ENCODE data around the gene ARHGAP18.

Gene ARHGAP18

DNA sequence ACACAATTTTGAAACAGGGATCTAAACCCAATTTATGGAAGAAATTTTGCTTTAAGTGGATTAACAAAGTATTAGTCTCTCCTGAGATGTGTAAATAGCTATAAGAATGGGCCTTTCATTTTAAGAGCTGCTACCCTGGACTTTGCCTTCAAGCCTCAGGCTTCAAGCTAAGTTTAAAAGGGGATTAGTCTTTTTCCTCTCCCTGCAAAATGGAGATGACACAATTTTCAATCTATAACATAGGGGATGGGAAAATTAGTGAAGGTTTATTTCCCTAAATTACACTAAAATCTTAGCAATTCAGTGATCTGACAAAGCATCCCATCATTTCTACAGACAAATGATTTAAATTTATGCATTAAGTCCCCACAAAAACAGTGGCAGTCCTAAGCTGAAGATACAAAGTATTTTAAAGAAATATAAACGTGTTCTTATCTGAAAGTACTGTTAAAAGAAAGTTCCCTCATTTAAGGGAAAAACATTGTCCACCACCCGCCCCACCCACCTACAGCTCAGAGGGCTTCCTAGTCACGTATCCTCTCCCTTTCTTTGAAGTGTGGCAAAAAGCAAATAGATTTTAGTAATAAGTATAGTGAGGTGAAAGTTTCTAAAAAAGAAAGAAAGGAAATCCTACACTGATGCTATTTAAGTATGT lies 14.5 kb downstream of the ARHGAP18 start:
- no peak for DNase-seq
- intact Hi-C loops (cut with DNase I), result no loop called here

DNA sequence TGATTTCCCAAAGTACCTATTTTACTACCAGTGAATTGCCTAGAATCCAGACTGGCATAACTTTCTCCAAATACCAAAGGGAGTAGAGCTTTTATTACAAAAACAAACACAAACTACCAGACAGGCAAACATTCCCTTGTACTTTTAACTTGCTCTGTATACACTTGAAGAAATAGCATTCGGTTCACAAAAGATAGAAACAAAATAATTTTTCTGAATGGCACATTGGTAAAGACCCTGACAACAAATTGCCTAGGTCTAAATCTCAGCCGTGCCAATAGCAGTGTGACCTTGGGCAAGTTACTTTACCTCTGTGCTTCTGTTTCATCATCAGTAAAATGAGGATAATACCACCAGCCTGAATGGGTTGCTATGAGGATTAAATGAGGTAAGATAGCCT lies 15.9 kb downstream of the ARHGAP18 start:
- intact Hi-C loops (cut with DNase I), result no loop called here

DNA sequence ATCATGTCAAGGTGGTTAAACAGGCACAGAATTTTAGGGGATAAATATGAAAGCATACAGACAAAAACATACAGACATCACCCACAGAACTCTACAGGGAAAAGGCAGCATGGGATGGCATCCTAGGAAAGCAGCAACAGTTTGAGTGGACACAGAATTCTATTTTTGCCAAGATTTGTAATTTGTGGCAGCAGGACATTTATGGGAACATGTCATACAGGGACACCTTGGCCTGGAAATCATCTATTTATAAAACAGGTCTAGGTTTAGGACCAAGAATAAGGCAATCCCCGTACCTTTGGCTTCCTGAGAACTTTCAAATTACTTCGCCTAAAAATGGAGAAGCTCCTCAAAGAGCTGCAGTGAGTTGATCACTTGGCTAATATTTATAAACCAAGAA lies 17.5 kb downstream of the ARHGAP18 start:
- no peak for DNase-seq
- intact Hi-C loops (cut with DNase I), result no loop called here

More for the DNA sequence above, 15.9 kb downstream of the ARHGAP18 start:
- no peak for DNase-seq

DNA sequence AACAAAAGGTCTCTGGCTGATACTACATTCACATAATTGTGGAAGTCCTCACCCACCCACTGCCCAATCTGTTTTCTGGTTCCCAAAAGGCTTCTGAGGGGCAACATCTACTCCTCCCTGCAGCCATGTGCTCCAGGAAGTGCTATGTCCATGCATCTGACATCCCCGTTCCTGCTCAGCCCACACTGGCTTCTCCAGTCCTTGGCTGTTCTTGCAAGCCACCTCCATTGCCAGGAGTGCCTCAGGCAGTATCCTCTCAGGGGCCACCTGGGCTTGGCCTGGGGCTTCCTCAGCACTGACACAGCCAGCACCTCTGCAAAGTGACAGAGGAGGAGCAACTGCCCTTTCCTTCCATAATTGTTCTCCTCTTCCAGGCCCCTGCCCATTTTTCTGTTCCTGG lies 18.3 kb downstream of the ARHGAP18 start:
- intact Hi-C loops (cut with DNase I), result no loop called here
- no peak for DNase-seq

DNA sequence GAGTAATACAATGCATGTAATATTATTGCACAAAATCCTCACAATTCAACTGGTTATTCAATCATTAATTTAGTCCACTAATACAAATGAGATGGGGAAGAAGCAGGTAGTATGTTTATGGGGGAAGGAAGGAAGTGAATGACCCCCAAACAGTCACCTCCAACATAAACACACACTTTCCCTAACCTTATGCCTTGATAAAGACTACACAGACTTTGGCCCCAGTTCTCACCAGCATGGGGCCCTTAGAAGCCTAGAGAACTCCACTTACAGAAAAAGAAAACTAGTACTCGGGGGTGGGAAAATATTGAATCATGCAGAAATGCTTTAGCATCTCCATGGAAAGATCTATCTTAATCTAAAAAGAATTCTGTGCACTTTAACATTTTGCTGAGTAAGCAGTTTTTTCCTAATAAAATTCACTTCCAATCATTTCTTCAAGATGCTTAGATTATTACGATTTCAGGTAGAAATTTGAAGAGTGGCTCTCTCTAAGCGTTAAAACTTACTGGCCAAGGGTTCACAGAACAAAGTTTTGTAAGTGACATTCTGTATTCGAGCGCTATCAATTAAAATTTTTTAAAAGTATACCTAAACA lies 18.8 kb downstream of the ARHGAP18 start:
- intact Hi-C loops (cut with DNase I), result no loop called here
- DNase-seq, result no peak

DNA sequence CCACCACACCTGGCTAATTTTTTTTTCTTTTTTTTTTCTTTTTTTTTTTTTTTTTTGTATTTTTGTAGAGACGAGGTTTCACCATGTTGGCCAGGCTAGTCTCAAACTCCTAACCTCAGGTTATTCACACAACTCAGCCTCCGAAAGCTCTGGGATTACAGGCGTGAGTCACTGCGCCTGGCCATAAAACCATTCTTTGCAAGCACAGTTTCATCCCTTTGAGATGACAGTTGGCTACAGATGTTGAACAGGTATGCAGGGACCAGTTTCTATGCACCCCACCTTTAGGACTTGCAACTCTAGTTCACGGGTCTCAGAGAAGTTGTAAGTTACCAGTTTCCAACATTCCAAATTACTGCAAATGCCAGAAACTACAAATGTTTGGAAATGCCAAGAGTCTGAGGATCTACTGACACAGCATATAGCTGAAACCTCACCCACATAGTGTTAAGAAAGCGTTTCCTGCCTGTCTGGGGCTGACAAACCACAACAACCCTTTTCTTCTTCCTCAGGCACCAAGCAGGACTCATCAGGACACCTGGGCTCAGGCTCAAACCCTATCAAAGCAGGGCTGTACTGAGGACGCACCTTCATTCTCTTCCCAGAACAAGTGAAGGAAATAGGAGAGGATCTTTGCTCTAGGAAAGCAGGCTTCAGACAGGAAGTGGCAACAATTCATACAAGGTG lies 22.9 kb downstream of the ARHGAP18 start:
- intact Hi-C loops (cut with DNase I), result no loop called here
- no peak for DNase-seq

DNA sequence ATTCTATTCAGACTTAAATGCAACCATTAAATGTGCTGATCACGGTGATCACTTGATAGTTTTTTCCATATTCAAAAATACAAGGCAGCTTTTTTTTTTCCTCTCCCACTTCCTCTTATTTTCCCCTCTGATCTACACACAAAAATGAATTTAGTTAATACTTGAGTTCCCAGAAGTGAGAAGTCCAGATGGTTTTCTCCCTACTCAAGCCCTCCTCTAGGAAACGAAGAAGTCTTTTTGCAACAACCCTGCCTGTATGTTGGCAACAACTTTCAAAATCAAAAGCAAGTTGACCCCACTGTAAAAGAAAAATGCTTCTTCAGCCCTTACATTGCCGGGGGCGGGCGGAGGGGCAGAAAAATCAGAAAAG lies 24.3 kb downstream of the ARHGAP18 start:
- no peak for DNase-seq
- intact Hi-C loops (cut with DNase I), result no loop called here

DNA sequence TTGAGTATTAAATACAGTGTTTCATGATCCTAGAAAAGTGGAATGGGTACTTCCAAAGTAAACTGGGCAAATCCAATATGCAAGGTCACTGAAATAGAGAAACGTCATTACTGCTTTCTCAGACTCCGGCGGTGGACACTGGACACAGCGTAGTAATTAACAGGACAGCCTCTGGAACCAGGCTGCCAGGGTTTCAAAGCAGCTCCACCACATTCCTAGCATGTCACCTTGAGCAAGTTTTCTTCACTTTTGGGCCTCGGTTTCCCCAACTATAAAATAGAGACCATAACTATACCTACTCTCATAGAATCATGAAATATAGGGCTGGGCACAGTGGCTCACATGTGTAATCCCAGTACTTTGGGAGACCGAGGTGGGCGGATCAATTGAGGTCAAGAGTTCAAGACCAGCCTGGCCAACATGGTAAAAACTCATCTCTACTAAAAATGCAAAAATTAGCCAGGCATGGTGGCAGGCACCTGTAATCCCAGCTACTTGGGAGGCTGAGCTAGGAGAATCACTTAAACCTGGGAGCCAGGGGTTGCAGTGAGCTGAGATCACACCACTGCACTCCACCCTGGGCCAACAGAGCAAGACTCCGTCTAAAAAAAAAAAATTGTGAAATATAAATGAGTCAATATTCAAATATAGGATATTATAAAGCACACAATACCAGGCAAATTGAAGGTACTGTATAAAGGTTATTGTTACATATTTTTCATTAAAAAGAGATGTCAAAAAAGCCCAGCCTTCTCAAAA lies 24.9 kb downstream of the ARHGAP18 start:
- DNase-seq, result no peak
- intact Hi-C loops (cut with DNase I), result no loop called here

DNA sequence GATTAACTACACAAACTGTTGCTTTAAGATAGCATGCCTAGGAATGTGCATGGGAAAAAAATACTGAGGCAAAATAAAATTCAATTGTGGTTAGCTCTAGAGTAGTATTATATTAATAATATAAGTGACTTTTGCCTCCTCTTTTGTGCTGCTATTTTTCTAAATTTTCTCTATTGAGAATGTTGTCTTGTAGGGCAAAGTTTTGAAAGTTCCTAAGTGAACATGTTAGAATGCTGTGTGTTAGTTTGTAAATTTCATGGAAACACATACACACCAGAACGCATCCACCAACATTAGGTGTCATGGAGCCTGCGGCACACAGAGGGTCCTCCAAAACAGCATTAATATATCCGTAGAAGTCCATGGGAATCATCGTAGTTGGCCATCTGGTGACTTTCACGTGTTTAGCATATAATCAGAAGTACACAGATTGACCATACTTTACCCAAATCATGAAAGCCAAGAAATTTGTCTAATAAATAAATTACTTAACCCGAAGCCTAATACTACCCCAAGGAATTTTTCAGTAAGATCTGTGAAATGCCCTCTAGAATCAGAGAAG lies 25.6 kb downstream of the ARHGAP18 start:
- DNase-seq, result no peak
- intact Hi-C loops (cut with DNase I), result no loop called here

DNA sequence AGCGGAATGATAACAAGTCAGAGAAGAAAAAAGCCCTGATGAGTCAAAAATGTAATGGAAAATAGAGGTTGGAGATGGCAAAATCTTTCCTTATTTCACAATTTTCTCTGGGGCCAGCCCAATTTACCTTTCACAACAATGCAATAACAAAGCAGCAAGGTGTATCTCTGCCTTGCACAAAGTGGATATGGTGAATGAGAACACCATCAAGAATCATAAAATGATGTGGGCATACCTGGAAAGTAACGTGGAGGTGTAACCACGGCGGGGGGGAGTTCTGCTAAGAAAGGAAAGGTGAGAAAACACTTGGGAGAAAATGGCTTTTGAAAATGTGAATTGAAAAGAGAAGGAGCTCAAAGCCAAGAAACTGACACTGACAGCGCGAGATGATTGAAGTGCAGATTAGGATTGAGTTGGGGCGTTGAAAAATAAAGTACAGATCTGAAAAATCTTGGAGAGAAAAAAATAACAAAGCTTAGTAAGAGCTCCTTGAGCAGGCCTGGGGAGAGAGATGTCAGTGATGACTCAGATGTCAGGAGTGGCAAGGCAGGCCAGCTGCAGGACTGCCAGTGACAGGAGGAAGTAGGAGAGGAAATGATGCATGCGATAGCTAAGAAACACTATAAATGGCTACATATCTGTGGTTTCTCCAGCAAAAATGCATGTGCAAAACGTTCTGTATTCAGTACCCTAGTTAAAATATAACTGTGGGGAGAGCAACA lies 26.2 kb downstream of the ARHGAP18 start:
- DNase-seq, result peak in 3 of 10 donors; percentile 15 to 87 (median 17)
- intact Hi-C loops (cut with DNase I), result no loop called here

DNA sequence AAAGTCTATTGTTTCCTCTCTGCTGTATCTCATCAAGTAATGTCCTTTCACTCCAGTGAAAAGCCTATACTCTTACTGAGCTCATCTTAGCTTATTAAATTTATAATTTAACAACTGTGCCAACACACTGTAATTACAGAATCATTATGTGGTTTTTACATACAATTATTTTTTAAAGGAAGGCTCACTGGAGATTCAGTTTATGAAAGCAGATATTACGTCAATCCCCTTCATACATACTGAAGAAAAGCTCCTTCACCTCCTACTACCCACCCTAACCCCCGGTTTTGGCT lies 28.1 kb downstream of the ARHGAP18 start:
- DNase-seq, result no peak
- intact Hi-C loops (cut with DNase I), result no loop called here

DNA sequence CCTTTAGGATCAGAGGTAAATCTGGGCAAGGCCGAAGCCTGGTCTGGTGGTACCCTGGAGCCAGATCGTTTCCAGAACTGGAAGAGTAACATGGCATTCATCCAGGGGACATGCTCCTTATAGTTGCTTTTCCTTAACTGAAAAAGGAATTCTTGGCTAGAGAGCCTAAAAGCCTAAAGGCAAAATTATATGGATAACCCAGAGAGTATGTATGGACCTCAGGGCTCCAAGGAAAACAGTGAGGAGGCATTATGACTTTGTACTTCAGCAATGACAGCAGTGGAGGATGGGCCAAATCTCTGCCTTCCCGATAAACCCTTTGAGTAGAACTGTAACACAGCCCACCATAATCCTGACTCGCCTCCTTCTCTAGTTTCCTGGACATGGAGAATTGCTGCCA lies 29.3 kb downstream of the ARHGAP18 start:
- intact Hi-C loops (cut with DNase I), result no loop called here
- no peak for DNase-seq

DNA sequence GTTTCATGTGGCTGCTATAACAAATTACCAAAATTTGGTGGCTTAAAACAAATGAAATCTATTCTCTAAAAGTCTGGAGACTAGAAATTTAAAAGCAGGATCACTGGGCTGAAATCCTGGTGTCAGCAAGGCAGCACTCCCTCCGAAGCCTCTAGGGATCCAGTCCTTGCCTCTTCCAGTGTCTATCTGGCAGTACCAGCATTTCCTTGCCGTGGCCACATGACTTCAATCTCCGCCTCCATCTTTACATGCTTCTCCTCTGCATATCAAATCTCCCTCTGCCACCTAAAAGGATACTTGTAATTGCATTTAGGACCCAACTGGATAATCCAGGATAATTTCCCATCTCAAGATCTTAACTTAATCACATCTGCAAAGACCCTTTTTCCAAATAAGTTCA lies 30.2 kb downstream of the ARHGAP18 start:
- DNase-seq, result no peak
- intact Hi-C loops (cut with DNase I), result no loop called here

DNA sequence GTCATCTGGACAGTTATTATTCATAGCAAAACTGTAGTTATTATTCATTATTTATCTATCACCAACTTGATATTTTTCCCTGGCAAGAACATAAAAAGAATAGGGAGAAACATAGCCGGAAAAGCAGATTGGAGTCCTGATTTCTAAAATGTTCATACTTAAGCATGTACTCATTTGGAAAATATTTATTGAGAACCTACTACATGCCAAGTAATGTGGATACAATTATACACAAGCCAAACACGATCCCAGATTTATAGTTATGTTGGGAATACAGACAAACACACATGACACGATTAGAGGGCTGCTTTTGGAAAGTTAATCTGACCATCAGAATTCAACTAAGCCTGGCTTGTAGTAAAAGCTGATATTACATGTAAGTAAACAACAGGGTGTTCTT lies 30.7 kb downstream of the ARHGAP18 start:
- DNase-seq, result no peak
- intact Hi-C loops (cut with DNase I), result no loop called here

DNA sequence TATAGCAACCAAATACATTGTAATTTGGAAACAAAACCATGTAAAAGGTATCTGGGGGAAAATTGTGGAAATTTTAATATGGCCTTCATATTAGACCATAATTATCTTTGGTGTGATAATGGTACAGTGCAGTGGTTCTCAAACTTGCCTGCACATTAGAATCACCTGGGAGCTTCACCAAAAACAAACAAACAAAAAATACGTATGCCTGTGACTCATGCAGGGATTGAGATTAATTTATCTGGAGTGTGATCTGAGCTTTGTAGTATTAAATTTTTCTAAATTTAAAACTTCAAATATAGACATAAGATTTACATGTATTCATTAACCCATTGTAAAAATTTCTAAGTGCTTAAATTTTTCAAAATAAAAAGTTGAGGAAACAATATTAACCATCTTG lies 31.5 kb downstream of the ARHGAP18 start:
- no peak for DNase-seq
- intact Hi-C loops (cut with DNase I), result no loop called here

DNA sequence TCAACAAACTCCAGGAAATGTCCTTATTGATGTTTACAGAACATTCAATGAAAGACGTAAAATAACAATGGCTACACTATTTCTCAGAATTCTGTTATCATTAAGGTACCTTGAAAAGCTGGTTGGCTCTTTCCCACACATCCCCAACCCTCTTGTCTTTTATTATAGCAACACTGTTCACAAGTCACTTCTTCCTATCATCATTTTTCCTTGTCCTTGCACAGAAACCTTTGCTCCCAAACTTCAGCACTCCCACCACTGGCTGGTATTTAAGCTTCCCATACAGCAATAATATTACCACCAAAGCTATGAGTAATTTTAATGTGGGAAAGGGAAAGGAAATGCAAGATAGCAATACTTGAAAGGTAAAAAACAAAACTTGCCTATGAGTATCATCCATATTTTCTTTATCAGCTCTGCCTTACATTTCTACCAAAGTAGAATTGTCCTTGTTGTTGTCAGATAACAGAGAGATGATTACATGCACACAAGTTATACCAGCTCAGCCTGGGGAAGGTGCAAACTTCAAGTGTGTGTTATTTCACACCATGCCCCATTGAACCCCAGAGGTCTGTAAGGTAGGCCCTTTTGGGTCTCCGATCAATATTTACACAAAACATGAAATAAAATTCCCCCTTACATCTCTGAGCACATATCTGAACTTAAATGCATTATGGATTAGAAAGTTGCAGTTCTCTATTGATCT lies 32.2 kb downstream of the ARHGAP18 start:
- DNase-seq, result no peak
- intact Hi-C loops (cut with DNase I), result no loop called here

DNA sequence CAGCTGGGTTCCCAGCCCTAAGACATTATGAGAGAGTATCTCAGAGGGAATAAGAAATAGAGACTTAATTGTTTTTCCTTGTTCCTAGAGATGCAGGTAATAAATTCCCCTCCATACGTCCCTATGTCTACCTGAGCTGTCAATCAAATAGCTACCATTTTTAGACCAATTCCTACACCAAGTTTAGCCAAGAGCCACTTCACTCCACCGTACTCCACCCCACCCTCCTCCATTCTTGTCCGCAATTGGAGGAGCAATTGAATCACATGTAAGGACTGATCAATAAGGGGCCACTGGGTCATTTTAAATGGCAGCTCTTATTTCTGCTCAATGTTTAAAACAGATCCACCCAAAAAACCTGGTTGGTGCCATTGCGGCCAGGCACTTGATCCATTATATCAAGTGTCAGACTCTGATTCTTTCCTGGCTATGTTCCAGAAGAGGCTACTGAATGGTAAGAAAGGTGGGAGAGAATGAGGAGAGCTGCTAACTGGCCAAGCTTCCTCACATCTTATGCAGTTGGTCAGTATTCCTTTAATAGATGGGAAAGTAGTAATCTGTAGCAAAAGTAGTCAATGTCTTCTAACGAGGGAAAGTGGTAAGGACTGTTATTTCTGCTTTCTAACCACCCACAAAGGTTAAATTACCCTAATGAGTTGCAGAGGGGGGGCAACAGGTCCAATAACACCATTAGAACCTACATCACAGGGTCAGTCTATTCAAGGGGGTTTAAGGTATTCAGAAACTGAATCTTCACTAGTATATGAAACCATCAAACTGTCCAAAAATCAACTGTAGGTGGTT lies 34.1 kb downstream of the ARHGAP18 start:
- no peak for DNase-seq
- intact Hi-C loops (cut with DNase I), result no loop called here

DNA sequence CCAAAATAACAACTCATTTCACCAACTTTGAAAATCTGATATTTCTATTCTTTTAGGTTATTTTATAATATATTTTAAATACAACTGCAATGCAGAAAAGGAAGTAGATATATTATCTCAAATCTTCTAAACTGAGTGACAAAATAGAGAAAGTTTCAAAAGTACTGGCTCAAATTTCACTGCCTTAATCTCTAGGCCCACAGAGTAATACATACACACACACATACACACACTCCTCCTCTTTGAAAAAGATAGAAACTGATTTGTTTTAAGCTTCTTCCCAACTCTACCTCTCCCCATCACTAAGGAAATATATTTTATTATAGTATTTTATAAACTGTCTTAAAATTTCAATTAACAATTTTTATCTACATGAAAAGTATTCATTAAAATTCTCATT lies 36.2 kb downstream of the ARHGAP18 start:
- DNase-seq, result no peak
- intact Hi-C loops (cut with DNase I), result no loop called here

DNA sequence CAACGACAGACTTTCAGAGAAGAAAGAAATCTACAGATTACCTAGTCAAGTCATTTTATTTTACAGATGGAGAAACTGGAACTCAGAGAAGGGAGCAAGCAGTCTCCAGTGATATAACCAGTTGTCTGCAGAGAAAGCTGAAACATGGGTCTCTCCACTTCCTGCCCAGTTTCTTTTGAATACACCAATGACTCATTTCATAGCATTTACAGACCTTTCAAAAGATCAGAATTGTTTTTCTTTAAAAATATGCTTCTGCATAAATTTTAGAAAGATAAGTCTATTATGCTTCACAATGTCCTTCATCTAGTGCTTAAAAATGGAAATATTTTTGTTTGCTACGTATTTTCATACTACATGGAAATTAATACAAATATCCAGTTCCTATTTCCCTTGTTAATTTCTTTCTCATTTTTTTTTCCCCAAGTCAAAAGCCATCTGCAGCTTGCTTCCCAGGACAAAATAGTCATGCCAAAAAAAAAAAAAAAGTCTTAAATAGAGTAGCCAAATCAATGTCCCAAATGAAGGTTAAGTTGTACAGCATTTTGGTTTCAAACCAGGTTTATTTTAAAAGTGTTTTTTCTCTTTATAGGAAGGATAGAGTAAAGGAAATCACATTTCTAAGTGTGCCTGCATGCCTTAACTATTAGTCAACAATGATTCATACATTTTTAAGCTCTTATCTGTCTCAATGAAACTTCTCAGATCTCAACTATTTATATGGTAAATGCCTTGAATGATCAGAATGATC lies 36.9 kb downstream of the ARHGAP18 start:
- intact Hi-C loops (cut with DNase I), result no loop called here
- DNase-seq, result no peak

Data from posterior cingulate gyrus (tissue), 11 donors.